NCI-H1048 (cell line): Measurements from ENCODE around the gene NR2F1-AS1.

ENCODE experiments used
- DNase-seq: peaks from one replicate; lab custom pipeline; 2025; lab: John Stamatoyannopoulos, UW

NR2F1-AS1 gene

GRCh38 chr5:93580927-93581445 lies at the start of gene NR2F1-AS1:
Gene NR2F1-AS1, minus strand, starts transcription at chr5:93581219.
- DNase-seq: no peak

GRCh38 chr5:93626801-93627200 lies 45.8 kb upstream of the NR2F1-AS1 start:
- DNase-seq: no peak

- DNase-seq: no peak
Observed at GRCh38 chr5:93623153-93623552, 42.1 kb upstream of the NR2F1-AS1 start.

GRCh38 chr5:93622240-93622885 lies 41.3 kb upstream of the NR2F1-AS1 start:
- no peak for DNase-seq

- DNase-seq: no peak
Observed at GRCh38 chr5:93621327-93621798, 40.3 kb upstream of the NR2F1-AS1 start.

- peak; percentile 48 for DNase-seq
Observed at GRCh38 chr5:93620487-93621326, 39.7 kb upstream of the NR2F1-AS1 start.

GRCh38 chr5:93616538-93617174 lies 35.6 kb upstream of the NR2F1-AS1 start:
- no peak for DNase-seq

GRCh38 chr5:93612855-93613243 lies 31.8 kb upstream of the NR2F1-AS1 start:
- no peak for DNase-seq

- DNase-seq: no peak
Observed at GRCh38 chr5:93611976-93612854, 31.2 kb upstream of the NR2F1-AS1 start.

GRCh38 chr5:93611273-93611975 lies 30.4 kb upstream of the NR2F1-AS1 start:
- DNase-seq: no peak

GRCh38 chr5:93610581-93611272 lies 29.7 kb upstream of the NR2F1-AS1 start:
- no peak for DNase-seq

- DNase-seq: no peak
Observed at GRCh38 chr5:93609762-93610161, 28.7 kb upstream of the NR2F1-AS1 start.

- no peak for DNase-seq
Observed at GRCh38 chr5:93608855-93609254, 27.8 kb upstream of the NR2F1-AS1 start.

- DNase-seq: no peak
Observed at GRCh38 chr5:93607367-93608258, 26.6 kb upstream of the NR2F1-AS1 start.

GRCh38 chr5:93606382-93606752 lies 25.3 kb upstream of the NR2F1-AS1 start:
- DNase-seq: no peak

GRCh38 chr5:93604644-93605515 lies 23.9 kb upstream of the NR2F1-AS1 start:
- DNase-seq: no peak

- DNase-seq: no peak
Observed at GRCh38 chr5:93603793-93604643, 23.0 kb upstream of the NR2F1-AS1 start.
